ENCODE data around the gene SPRR1A.

DNA sequence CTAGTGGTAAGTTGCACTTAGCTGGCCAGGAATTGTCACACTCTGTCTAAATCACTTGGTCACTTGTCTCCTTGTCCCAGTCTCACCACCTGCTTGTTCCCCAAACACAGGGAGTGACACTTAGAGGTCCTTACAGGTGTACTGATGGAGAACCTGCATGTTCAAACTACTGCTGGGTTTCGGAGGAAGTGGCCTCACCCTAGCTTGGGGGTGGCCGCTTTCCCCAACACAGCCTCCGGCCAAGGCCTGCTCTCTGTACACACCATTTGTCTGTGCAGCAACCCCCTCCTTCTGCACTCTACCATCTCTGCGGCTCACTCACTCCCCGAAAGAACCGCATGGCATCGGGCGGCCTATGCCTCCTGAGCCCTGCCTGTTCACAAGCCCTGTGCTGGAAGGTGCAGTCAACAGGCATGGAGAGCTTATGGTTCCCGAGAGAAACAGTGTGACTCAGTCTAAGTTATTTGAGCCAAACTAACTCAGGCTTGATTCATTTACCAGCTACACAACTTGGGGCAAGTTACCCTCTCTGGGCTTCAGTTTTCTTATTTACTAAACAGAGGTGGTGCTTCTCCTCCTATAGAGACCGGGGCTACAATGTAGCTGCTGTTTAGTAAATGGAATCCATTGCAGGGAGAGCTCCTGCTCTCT is 24.0 kb upstream of the SPRR1A start:
- TF ChIP-seq, protein P1, sequence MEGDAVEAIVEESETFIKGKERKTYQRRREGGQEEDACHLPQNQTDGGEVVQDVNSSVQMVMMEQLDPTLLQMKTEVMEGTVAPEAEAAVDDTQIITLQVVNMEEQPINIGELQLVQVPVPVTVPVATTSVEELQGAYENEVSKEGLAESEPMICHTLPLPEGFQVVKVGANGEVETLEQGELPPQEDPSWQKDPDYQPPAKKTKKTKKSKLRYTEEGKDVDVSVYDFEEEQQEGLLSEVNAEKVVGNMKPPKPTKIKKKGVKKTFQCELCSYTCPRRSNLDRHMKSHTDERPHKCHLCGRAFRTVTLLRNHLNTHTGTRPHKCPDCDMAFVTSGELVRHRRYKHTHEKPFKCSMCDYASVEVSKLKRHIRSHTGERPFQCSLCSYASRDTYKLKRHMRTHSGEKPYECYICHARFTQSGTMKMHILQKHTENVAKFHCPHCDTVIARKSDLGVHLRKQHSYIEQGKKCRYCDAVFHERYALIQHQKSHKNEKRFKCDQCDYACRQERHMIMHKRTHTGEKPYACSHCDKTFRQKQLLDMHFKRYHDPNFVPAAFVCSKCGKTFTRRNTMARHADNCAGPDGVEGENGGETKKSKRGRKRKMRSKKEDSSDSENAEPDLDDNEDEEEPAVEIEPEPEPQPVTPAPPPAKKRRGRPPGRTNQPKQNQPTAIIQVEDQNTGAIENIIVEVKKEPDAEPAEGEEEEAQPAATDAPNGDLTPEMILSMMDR (IDR thresholded peaks at IDR 0.05 in 4 of 5, conservative IDR thresholded peaks at IDR 0.05 in 1 of 5), result no peak
- TF ChIP-seq POLR2A (IDR thresholded peaks at IDR 0.05), result no peak
